HuH-7 (cell line): ENCODE results near the gene ITGBL1.

ENCODE experiments used
- DNase-seq: peaks from one replicate; pipeline ENCODE4 v3.0.0; 2011; ENCODE audit warnings: low spot score

The ITGBL1 gene

GRCh38 chr13:101703081-101703480 is 250.6 kb downstream of the ITGBL1 start:
- no peak for DNase-seq

- no peak for DNase-seq
Measured at GRCh38 chr13:101703838-101704237, 251.4 kb downstream of the ITGBL1 start.

- DNase-seq = no peak
Measured at GRCh38 chr13:101706651-101707050, 254.2 kb downstream of the ITGBL1 start.

GRCh38 chr13:101707659-101708058 is 255.2 kb downstream of the ITGBL1 start:
- DNase-seq = no peak

GRCh38 chr13:101708115-101708514 is 255.6 kb downstream of the ITGBL1 start:
- no peak for DNase-seq

- DNase-seq = no peak
Measured at GRCh38 chr13:101709952-101710351, 257.5 kb downstream of the ITGBL1 start.

- no peak for DNase-seq
Measured at GRCh38 chr13:101711307-101712025, 259.0 kb downstream of the ITGBL1 start.

GRCh38 chr13:101712026-101712348 is 259.5 kb downstream of the ITGBL1 start:
- DNase-seq = no peak

- DNase-seq = no peak
Measured at GRCh38 chr13:101714195-101714594, 261.7 kb downstream of the ITGBL1 start.

GRCh38 chr13:101717353-101717752 is 264.9 kb downstream of the ITGBL1 start:
- no peak for DNase-seq

- no peak for DNase-seq
Measured at GRCh38 chr13:101718496-101718895, 266.0 kb downstream of the ITGBL1 start.

GRCh38 chr13:101726681-101727080 is 274.2 kb downstream of the ITGBL1 start:
- no peak for DNase-seq

GRCh38 chr13:101727118-101727517 is 274.6 kb downstream of the ITGBL1 start:
- no peak for DNase-seq

GRCh38 chr13:101728021-101728420 is 275.5 kb downstream of the ITGBL1 start:
- no peak for DNase-seq

- DNase-seq = no peak
Measured at GRCh38 chr13:101728615-101729014, 276.1 kb downstream of the ITGBL1 start.

GRCh38 chr13:101730420-101731000 is 278.0 kb downstream of the ITGBL1 start:
- DNase-seq = no peak

GRCh38 chr13:101736566-101736965 is 284.1 kb downstream of the ITGBL1 start:
- no peak for DNase-seq

GRCh38 chr13:101738336-101738735 is 285.9 kb downstream of the ITGBL1 start:
- DNase-seq = no peak

GRCh38 chr13:101739382-101740178 is 287.1 kb downstream of the ITGBL1 start:
- DNase-seq = no peak

GRCh38 chr13:101746513-101746912 is 294.0 kb downstream of the ITGBL1 start:
- no peak for DNase-seq

GRCh38 chr13:101747039-101747438 is 294.6 kb downstream of the ITGBL1 start:
- DNase-seq = no peak

- no peak for DNase-seq
Measured at GRCh38 chr13:101749584-101749983, 297.1 kb downstream of the ITGBL1 start.

- no peak for DNase-seq
Measured at GRCh38 chr13:101751488-101751887, 299.0 kb downstream of the ITGBL1 start.
